ENCODE measurements around the gene FXR1.

The FXR1 gene

GRCh38 chr3:180910823-180911222 is 1.6 kb upstream of the FXR1 start:
- H3K4me1 ChIP-seq (ENCODE audit: control insufficient read depth, insufficient read depth, low read length), result peaks cover 26% of the 10 kb centered on the region
- no peak overlapping the region for H3K4me3 ChIP-seq (ENCODE audit: low read length)
- no peak for DNase-seq (ENCODE audit: low read depth)
- no peak overlapping the region for H3K9ac ChIP-seq (ENCODE audit: low read length)
- H3K9me3 ChIP-seq (ENCODE audit: control insufficient read depth, low read length), result no peaks in the 10 kb centered on the region
- H3K36me3 ChIP-seq (ENCODE audit: control insufficient read depth, insufficient read depth, low read length, severe bottlenecking), result no peaks in the 10 kb centered on the region
- no peaks in the 10 kb centered on the region for H3K27me3 ChIP-seq (replicated peaks; ENCODE audit: control insufficient read depth, insufficient read depth, low read length)

GRCh38 chr3:180911876-180912303 is 580 bp upstream of the FXR1 start:
- Histone ChIP-seq H3K27me3 (replicated peaks; ENCODE audit: control insufficient read depth, insufficient read depth, low read length) (no peaks in the 10 kb centered on the region), H3K9me3 (ENCODE audit: control insufficient read depth, low read length) (no peaks in the 10 kb centered on the region), H3K4me3 (ENCODE audit: low read length) (peak overlapping the region; percentile 96), H3K4me1 (ENCODE audit: control insufficient read depth, insufficient read depth, low read length) (peaks cover 26% of the 10 kb centered on the region), H3K36me3 (ENCODE audit: control insufficient read depth, insufficient read depth, low read length, severe bottlenecking) (peaks cover 4% of the 10 kb centered on the region), H3K9ac (ENCODE audit: low read length) (peak overlapping the region; percentile 97)
- DNase-seq (ENCODE audit: low read depth), result no peak

GRCh38 chr3:180913581-180914404 is 1.3 kb downstream of the FXR1 start:
- H3K4me1 ChIP-seq (ENCODE audit: control insufficient read depth, insufficient read depth, low read length), result peaks cover 26% of the 10 kb centered on the region
- DNase-seq (ENCODE audit: low read depth), result peak; percentile 51
- H3K4me3 ChIP-seq (ENCODE audit: low read length), result peak overlapping the region; percentile 96
- H3K27me3 ChIP-seq (replicated peaks; ENCODE audit: control insufficient read depth, insufficient read depth, low read length), result no peaks in the 10 kb centered on the region
- H3K9ac ChIP-seq (ENCODE audit: low read length), result peak overlapping the region; percentile 97
- peaks cover 7% of the 10 kb centered on the region for H3K36me3 ChIP-seq (ENCODE audit: control insufficient read depth, insufficient read depth, low read length, severe bottlenecking)
- no peaks in the 10 kb centered on the region for H3K9me3 ChIP-seq (ENCODE audit: control insufficient read depth, low read length)

- peaks cover 7% of the 10 kb centered on the region for H3K36me3 ChIP-seq (ENCODE audit: control insufficient read depth, insufficient read depth, low read length, severe bottlenecking)
- no peak overlapping the region for H3K4me3 ChIP-seq (ENCODE audit: low read length)
These were observed 6.1 kb downstream of the FXR1 start for GRCh38 chr3:180918542-180918941.

GRCh38 chr3:180922242-180922641 is 9.8 kb downstream of the FXR1 start:
- Histone ChIP-seq H3K9ac (ENCODE audit: low read length) (no peak overlapping the region), H3K9me3 (ENCODE audit: control insufficient read depth, low read length) (no peaks in the 10 kb centered on the region), H3K27me3 (replicated peaks; ENCODE audit: control insufficient read depth, insufficient read depth, low read length) (no peaks in the 10 kb centered on the region), H3K36me3 (ENCODE audit: control insufficient read depth, insufficient read depth, low read length, severe bottlenecking) (no peaks in the 10 kb centered on the region), H3K4me1 (ENCODE audit: control insufficient read depth, insufficient read depth, low read length) (peaks cover 14% of the 10 kb centered on the region), H3K4me3 (ENCODE audit: low read length) (no peak overlapping the region)
- DNase-seq (ENCODE audit: low read depth), result no peak

More at GRCh38 chr3:180918542-180918941, 6.1 kb downstream of the FXR1 start:
- Histone ChIP-seq H3K9me3 (ENCODE audit: control insufficient read depth, low read length) (no peaks in the 10 kb centered on the region), H3K9ac (ENCODE audit: low read length) (no peak overlapping the region), H3K4me1 (ENCODE audit: control insufficient read depth, insufficient read depth, low read length) (peaks cover 26% of the 10 kb centered on the region), H3K27me3 (replicated peaks; ENCODE audit: control insufficient read depth, insufficient read depth, low read length) (no peaks in the 10 kb centered on the region)
- DNase-seq (ENCODE audit: low read depth), result no peak

- no peaks in the 10 kb centered on the region for H3K9me3 ChIP-seq (ENCODE audit: control insufficient read depth, low read length)
- H3K27me3 ChIP-seq (replicated peaks; ENCODE audit: control insufficient read depth, insufficient read depth, low read length), result no peaks in the 10 kb centered on the region
- H3K9ac ChIP-seq (ENCODE audit: low read length), result no peak overlapping the region
- no peak for DNase-seq (ENCODE audit: low read depth)
- no peaks in the 10 kb centered on the region for H3K36me3 ChIP-seq (ENCODE audit: control insufficient read depth, insufficient read depth, low read length, severe bottlenecking)
- H3K4me1 ChIP-seq (ENCODE audit: control insufficient read depth, insufficient read depth, low read length), result peaks cover 21% of the 10 kb centered on the region
- no peak overlapping the region for H3K4me3 ChIP-seq (ENCODE audit: low read length)
These were observed 11.1 kb downstream of the FXR1 start for GRCh38 chr3:180923561-180923960.

- no peaks in the 10 kb centered on the region for H3K27me3 ChIP-seq (replicated peaks; ENCODE audit: control insufficient read depth, insufficient read depth, low read length)
- H3K4me1 ChIP-seq (ENCODE audit: control insufficient read depth, insufficient read depth, low read length), result peaks cover 16% of the 10 kb centered on the region
- peak overlapping the region; percentile 41 for H3K4me3 ChIP-seq (ENCODE audit: low read length)
- peak; percentile 50 for DNase-seq (ENCODE audit: low read depth)
- no peak overlapping the region for H3K9ac ChIP-seq (ENCODE audit: low read length)
- H3K9me3 ChIP-seq (ENCODE audit: control insufficient read depth, low read length), result no peaks in the 10 kb centered on the region
- H3K36me3 ChIP-seq (ENCODE audit: control insufficient read depth, insufficient read depth, low read length, severe bottlenecking), result no peaks in the 10 kb centered on the region
These were observed 14.1 kb downstream of the FXR1 start for GRCh38 chr3:180926526-180926925.

GRCh38 chr3:180929376-180929775 is 16.9 kb downstream of the FXR1 start:
- Histone ChIP-seq H3K9me3 (ENCODE audit: control insufficient read depth, low read length) (no peaks in the 10 kb centered on the region), H3K4me1 (ENCODE audit: control insufficient read depth, insufficient read depth, low read length) (peaks cover 18% of the 10 kb centered on the region), H3K4me3 (ENCODE audit: low read length) (no peak overlapping the region), H3K36me3 (ENCODE audit: control insufficient read depth, insufficient read depth, low read length, severe bottlenecking) (no peaks in the 10 kb centered on the region), H3K9ac (ENCODE audit: low read length) (no peak overlapping the region), H3K27me3 (replicated peaks; ENCODE audit: control insufficient read depth, insufficient read depth, low read length) (no peaks in the 10 kb centered on the region)
- DNase-seq (ENCODE audit: low read depth), result no peak

- no peak overlapping the region for H3K4me3 ChIP-seq (ENCODE audit: low read length)
- H3K27me3 ChIP-seq (replicated peaks; ENCODE audit: control insufficient read depth, insufficient read depth, low read length), result no peaks in the 10 kb centered on the region
These were observed 18.1 kb downstream of the FXR1 start for GRCh38 chr3:180930526-180930925.

GRCh38 chr3:180932819-180933218 is 20.3 kb downstream of the FXR1 start:
- peaks cover 21% of the 10 kb centered on the region for H3K36me3 ChIP-seq (ENCODE audit: control insufficient read depth, insufficient read depth, low read length, severe bottlenecking)
- H3K4me1 ChIP-seq (ENCODE audit: control insufficient read depth, insufficient read depth, low read length), result peaks cover 8% of the 10 kb centered on the region
- H3K27me3 ChIP-seq (replicated peaks; ENCODE audit: control insufficient read depth, insufficient read depth, low read length), result no peaks in the 10 kb centered on the region
- H3K9me3 ChIP-seq (ENCODE audit: control insufficient read depth, low read length), result no peaks in the 10 kb centered on the region
- no peak overlapping the region for H3K4me3 ChIP-seq (ENCODE audit: low read length)
- DNase-seq (ENCODE audit: low read depth), result no peak
- no peak overlapping the region for H3K9ac ChIP-seq (ENCODE audit: low read length)

More at GRCh38 chr3:180930526-180930925, 18.1 kb downstream of the FXR1 start:
- Histone ChIP-seq H3K9ac (ENCODE audit: low read length) (no peak overlapping the region), H3K36me3 (ENCODE audit: control insufficient read depth, insufficient read depth, low read length, severe bottlenecking) (peaks cover 3% of the 10 kb centered on the region), H3K4me1 (ENCODE audit: control insufficient read depth, insufficient read depth, low read length) (peaks cover 22% of the 10 kb centered on the region), H3K9me3 (ENCODE audit: control insufficient read depth, low read length) (no peaks in the 10 kb centered on the region)
- DNase-seq (ENCODE audit: low read depth), result no peak

- Histone ChIP-seq H3K4me1 (ENCODE audit: control insufficient read depth, insufficient read depth, low read length) (peaks cover 6% of the 10 kb centered on the region), H3K9me3 (ENCODE audit: control insufficient read depth, low read length) (no peaks in the 10 kb centered on the region), H3K36me3 (ENCODE audit: control insufficient read depth, insufficient read depth, low read length, severe bottlenecking) (peaks cover 24% of the 10 kb centered on the region), H3K9ac (ENCODE audit: low read length) (no peak overlapping the region), H3K27me3 (replicated peaks; ENCODE audit: control insufficient read depth, insufficient read depth, low read length) (no peaks in the 10 kb centered on the region), H3K4me3 (ENCODE audit: low read length) (no peak overlapping the region)
- no peak for DNase-seq (ENCODE audit: low read depth)
These were observed 22.2 kb downstream of the FXR1 start for GRCh38 chr3:180934638-180935037.
